Ovary (tissue), 3 donors: ENCODE data around the gene SLC9A8.

ENCODE experiments used
- CTCF ChIP-seq, 3 donors: fragments of 450-650 bp in 2 of 3; fragments of 200-600 bp in 1 of 3; IDR thresholded peaks; one replicate each; pipeline versions ENCODE4 v1.5.1 to v1.8.0; 2016 to 2022; ENCODE audit warnings: antibody characterized with exemption in 3 of 3, mild to moderate bottlenecking in 1 of 3
- EP300 ChIP-seq: sonication (generic); formaldehyde crosslinking; IDR thresholded peaks from one replicate; pipeline ENCODE4 v1.6.1; 2017; ENCODE audit warnings: antibody characterized with exemption
- POLR2A ChIP-seq: fragments of 450-650 bp; IDR thresholded peaks from one replicate; pipeline ENCODE4 v1.6.1; 2017; ENCODE audit warnings: antibody characterized with exemption, mild to moderate bottlenecking, moderate library complexity
- donor health status: DM: no; HTN: no; CAD: no.

- no peak for TF ChIP-seq CTCF (IDR thresholded peaks at IDR 0.05)
- TF ChIP-seq POLR2A = no peak
- TF ChIP-seq EP300 = no peak
These were observed 79.0 kb downstream of the SLC9A8 start for GRCh38 chr20:49891476-49892110.
